Thyroid gland (tissue), 4 donors: ENCODE data around the gene PET100. TPM values are rescaled to one million over a fixed set of nuclear protein-coding genes. Genes with fewer than 3 reads are reported as not detected.

Experiments
- DNase-seq, 2 donors: peaks; one replicate each; pipeline ENCODE4 v3.0.0-alpha.2; 2019
- H3K27ac ChIP-seq, 3 donors: fragments of 200-600 bp; sonication (generic); 1 replicate in 2 of 3; 2 replicates in 1 of 3; pipeline ENCODE4 v1.5.1; 2016 to 2019; ENCODE audit warnings: mild to moderate bottlenecking in 1 of 3, moderate library complexity in 1 of 3
- H3K27me3 ChIP-seq: fragments of 200-600 bp; sonication (generic); one replicate; pipeline ENCODE4 v1.5.1; 2019
- H3K36me3 ChIP-seq, 2 donors: fragments of 200-600 bp; sonication (generic); one replicate each; pipeline ENCODE4 v1.5.1; 2016 to 2019
- H3K4me1 ChIP-seq, 2 donors: fragments of 200-600 bp; sonication (generic); one replicate each; pipeline ENCODE4 v1.5.1; 2017 to 2019
- H3K4me3 ChIP-seq, 3 donors: fragments of 200-600 bp; sonication (generic); replicated peaks in 1 of 3; 1 replicate in 2 of 3; 2 replicates in 1 of 3; pipeline ENCODE4 v1.5.1; 2016; ENCODE audit warnings: mild to moderate bottlenecking in 1 of 3
- H3K9me3 ChIP-seq: fragments of 200-600 bp; sonication (generic); one replicate; pipeline ENCODE4 v1.5.1; 2017
- CTCF ChIP-seq, 6 experiments: fragments of 200-600 bp in 3 of 6; fragments of 450-650 bp in 3 of 6; sonication (generic) in 3 of 6; IDR thresholded peaks; one replicate each; pipeline ENCODE4 v1.5.1; 2016 to 2019; ENCODE audit warnings: antibody characterized with exemption in 6 of 6, mild to moderate bottlenecking in 2 of 6, inconsistent platforms in 1 of 6, moderate library complexity in 1 of 6
- POLR2A ChIP-seq, 2 donors: fragments of 450-650 bp; IDR thresholded peaks; one replicate each; pipeline ENCODE4 v1.6.1; 2017; ENCODE audit warnings: antibody characterized with exemption in 2 of 2, mild to moderate bottlenecking in 2 of 2, moderate library complexity in 1 of 2
- WGBS, 2 donors: methylation state at CpG; one replicate each; pipeline ENCODE4 v1.1.5; 2017; 5-methylcytosine and 5-hydroxymethylcytosine counted together
- intact Hi-C: fragments of 100-400 bp; cut with DNase I; formaldehyde crosslinking; loops from one replicate; pipeline ENCODE4 v1.15.1; 2023
- total RNA-seq, 4 donors: library from RNA; depleted of rRNA; stranded (reverse); fragments of >200 nt; gene quantifications; one replicate each; pipeline ENCODE4 v1.2.3, GENCODE V29; 2016

Gene PET100
- total RNA-seq, 4 donors from 2014 or later, result 6.0 to 45.5 (median 13.9) TPM

GRCh38 chr19:7638802-7639465, 9.3 kb downstream of the PET100 start:
- TF ChIP-seq POLR2A (IDR thresholded peaks at IDR 0.05), result no peak
- no peak for TF ChIP-seq CTCF (IDR thresholded peaks at IDR 0.05)
- H3K9me3 ChIP-seq, result no peaks in the 10 kb centered on the region
- H3K4me3 ChIP-seq, result no peak overlapping the region
- H3K27ac ChIP-seq, result no peak overlapping the region
- peaks cover 4 to 15% of the 10 kb centered on the region in 2 donors for H3K4me1 ChIP-seq
- WGBS, 2 donors, result 75 to 79% methylated on average over 10 to 12 of the region's 12 CpGs
- no peak for DNase-seq
- H3K27me3 ChIP-seq, result no peaks in the 10 kb centered on the region
- intact Hi-C loops, result loop anchor here (5.0 kb wide), 1 partner anchor 43 kb away; the partner anchor contains the start of gene TRAPPC5
- no peaks in the 10 kb centered on the region for H3K36me3 ChIP-seq

GRCh38 chr19:7639863-7640348, 10.3 kb downstream of the PET100 start:
- Histone ChIP-seq H3K27me3 (no peaks in the 10 kb centered on the region), H3K36me3 (no peaks in the 10 kb centered on the region), H3K27ac (no peak overlapping the region), H3K4me3 (no peak overlapping the region), H3K4me1 (peaks cover 4 to 15% of the 10 kb centered on the region in 2 donors), H3K9me3 (no peaks in the 10 kb centered on the region)
- intact Hi-C loops, result loop anchor here (5.0 kb wide), 1 partner anchor 42 kb away; the partner anchor contains the start of gene TRAPPC5
- no peak for TF ChIP-seq POLR2A (IDR thresholded peaks at IDR 0.05)
- TF ChIP-seq CTCF (IDR thresholded peaks at IDR 0.05), result no peak
- WGBS, 2 donors, result 94 to 95% methylated on average over 13 of the region's 13 CpGs
- no peak for DNase-seq

GRCh38 chr19:7640803-7641202, 11.2 kb downstream of the PET100 start:
- H3K9me3 ChIP-seq, result no peaks in the 10 kb centered on the region
- H3K4me1 ChIP-seq, result peaks cover 4 to 10% of the 10 kb centered on the region in 2 donors
- no peaks in the 10 kb centered on the region for H3K36me3 ChIP-seq
- no peak overlapping the region for H3K27ac ChIP-seq
- intact Hi-C loops, result no loop called here
- WGBS, 2 donors, result 88 to 89% methylated on average over 4 to 6 of the region's 11 CpGs
- no peaks in the 10 kb centered on the region for H3K27me3 ChIP-seq
- no peak overlapping the region for H3K4me3 ChIP-seq
- TF ChIP-seq POLR2A (IDR thresholded peaks at IDR 0.05) (no peak), CTCF (IDR thresholded peaks at IDR 0.05) (no peak)
- no peak for DNase-seq

- no peaks in the 10 kb centered on the region for H3K27me3 ChIP-seq
- intact Hi-C loops, result no loop called here
- H3K4me3 ChIP-seq, result no peak overlapping the region
- H3K36me3 ChIP-seq, result no peaks in the 10 kb centered on the region
- H3K9me3 ChIP-seq, result no peaks in the 10 kb centered on the region
- no peak for DNase-seq
- no peak for TF ChIP-seq POLR2A (IDR thresholded peaks at IDR 0.05)
- TF ChIP-seq CTCF (IDR thresholded peaks at IDR 0.05), result no peak
- H3K27ac ChIP-seq, result no peak overlapping the region
- peaks cover 2% of the 10 kb centered on the region in 2 donors for H3K4me1 ChIP-seq
- 86 to 92% methylated on average over 29 to 34 of the region's 43 CpGs for WGBS, 2 donors
Observed at GRCh38 chr19:7641290-7642276, 12.0 kb downstream of the PET100 start.
